Stimulated activated CD8-positive, alpha-beta memory T cell treated with anti-CD3 and anti-CD28 coated beads, Interleukin-7, amount 100 ng/mL, for 48 hours (primary cell): ENCODE results near the gene SLC6A17.

Experiments
- DNase-seq, 2 donors: peaks; one replicate each; pipeline ENCODE4 v3.0.0-alpha.2; 2020; ENCODE audit warnings: low read depth in 1 of 2; ENCODE audit errors: extremely low read depth in 1 of 2

SLC6A17 gene

GRCh38 chr1:110135246-110135645 is 15.0 kb upstream of the SLC6A17 start:
- DNase-seq, result no peak

GRCh38 chr1:110135666-110136065 is 14.6 kb upstream of the SLC6A17 start:
- DNase-seq, result no peak

DNA sequence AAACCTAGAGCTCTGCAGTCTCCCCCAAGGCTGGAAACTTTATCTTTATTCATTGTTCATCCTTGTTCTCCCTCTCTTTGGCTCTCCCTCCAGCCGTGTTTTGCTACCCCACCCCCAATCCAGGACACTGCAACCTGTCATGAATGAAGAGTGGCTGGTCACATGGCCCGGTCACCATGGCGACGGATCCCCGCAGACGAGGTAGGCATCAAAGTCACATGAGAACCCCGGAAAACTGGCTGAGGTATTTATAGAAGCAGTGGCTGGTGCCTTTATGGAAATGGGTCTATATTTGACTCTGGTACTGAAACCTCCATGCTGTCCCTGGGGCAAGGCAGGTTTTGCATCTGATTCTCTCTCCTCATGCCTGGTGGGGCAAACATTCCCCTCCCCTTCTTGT is 13.4 kb upstream of the SLC6A17 start:
- no peak for DNase-seq

GRCh38 chr1:110138956-110139355 is 11.3 kb upstream of the SLC6A17 start:
- no peak for DNase-seq

- DNase-seq, result no peak
Measured at GRCh38 chr1:110144366-110144765, 5.9 kb upstream of the SLC6A17 start.

GRCh38 chr1:110148961-110149360 is 1.3 kb upstream of the SLC6A17 start:
- no peak for DNase-seq

DNA sequence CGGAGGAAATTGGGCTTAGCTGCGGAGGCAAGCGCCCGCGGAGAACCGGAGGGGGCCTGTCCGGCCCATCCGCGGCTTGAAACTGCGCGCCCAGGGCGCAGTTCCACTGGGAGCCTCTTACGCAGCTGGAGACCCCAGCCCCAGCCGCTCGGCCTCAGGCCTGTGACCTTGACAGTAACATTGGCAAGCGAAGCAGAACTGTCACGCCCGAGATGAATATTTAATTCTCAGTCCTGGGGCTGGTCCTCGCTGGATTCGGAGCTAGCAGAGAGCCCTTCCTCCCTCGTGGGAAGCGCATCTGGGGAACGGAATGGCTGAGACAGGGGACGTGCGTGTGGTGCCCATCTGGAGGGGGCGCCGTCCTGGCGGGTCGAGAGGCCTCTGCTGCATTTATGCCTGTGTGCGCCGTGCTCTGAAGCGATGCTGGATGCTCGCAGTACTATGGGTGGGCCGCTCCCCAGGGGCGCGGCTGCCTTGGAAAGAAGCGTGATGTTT is 928 bp downstream of the SLC6A17 start:
- no peak for DNase-seq

DNA sequence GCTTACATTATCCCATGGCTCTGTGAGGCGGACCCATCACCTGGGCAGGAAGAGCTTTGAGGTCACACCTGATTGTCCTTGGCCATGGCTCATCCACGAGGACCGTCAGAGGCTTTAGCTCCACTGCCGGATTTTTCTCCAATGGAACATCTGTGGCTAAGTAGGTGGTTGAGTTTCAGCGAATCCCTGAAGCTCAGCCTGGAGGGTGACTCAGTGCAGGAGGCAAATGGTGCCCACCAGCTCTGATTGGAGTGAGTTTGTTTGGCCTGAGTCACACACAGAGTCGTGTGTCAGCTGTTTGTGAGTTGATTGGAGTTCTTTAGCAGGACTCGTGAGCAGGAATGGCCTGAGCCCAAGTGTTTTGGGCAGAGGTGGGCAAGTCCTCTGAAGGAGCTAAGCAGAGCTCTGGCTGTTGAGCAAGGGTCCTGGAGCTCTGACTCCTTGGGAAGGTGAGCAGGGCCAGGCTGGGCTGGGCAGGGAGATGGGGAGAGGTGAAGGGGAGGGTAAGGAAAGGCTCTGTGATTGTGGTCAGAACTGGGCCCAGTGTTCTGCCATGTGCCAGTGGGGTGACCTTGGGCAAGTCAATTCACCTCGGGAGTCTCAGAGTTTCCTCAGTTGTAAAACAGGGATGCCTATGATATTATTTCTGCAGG is 2.0 kb downstream of the SLC6A17 start:
- no peak for DNase-seq

DNA sequence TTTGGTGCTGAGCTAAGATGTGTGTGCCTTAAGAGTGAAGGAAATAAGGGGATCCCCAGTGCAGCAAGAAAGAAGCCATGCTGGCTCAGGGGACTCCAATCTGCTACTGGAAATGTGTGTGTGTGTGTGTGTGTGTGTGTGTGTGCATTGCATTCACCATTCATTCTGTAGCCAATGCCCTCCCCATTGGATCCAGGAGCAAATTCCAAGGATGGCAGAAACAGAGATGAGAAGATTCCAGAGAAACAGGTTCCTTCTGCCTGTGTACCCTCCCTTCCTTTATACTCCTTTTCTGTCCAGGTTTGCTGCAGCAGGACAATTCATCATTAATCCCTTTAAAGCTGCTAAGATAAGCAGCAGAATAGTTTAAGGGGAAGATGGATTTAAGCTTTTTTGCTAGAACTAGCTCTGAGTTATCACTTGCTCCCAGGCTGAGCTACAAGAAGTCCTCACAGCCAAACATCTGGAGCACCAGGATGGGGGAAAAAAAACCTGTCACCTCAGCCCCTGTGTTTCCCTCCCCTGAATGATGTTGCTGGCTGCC is 3.2 kb downstream of the SLC6A17 start:
- no peak for DNase-seq

DNA sequence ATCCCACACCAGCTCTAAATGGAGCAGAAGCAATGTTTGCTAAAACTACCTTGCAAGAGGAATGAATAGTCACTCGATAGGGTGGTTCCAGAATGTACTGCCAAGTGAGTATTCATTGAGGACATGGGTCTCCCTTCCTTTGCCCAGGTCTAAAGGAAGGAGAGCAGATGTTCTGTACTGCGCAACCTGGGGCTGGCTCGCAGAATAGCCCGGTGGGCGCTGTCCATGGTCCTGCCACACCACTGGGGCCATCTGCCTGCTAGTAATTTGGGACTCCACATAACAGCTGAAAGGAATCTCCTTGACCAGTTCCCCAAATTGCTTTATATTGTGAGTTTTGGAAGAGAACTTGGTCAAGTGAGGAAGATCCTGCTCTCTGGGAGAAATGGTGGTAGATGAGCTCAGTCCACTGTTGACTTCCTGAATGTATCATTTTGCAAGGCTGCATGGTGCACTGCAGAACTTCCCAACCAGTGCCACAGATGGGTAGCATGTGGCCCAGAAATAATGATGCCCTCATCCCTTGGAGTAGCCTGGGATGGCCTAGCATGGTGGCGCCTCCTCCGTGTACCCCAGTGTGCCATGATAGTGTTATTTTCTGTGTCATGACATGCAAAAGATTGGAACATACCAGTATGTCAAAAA is 5.7 kb downstream of the SLC6A17 start:
- no peak for DNase-seq

GRCh38 chr1:110158261-110158660 is 8.0 kb downstream of the SLC6A17 start:
- no peak for DNase-seq

DNA sequence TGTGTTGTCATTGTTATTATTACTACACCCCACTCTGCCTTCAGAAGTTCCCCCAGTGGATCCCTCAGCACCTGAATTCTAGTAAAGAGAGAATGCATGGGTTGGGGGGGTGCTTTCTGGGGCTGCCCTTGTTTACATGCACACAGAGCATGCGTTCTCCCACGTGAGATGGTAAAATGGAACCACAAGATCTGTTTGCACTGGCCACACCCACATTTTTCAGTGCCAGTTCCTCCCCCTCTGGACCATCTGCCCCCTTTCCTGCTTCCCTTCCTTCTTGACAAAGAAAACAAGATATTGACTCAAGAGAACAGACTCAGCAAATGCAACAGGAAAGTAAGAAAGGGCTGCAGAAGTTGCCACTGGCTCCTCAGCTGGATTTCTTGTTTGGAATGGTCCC is 8.9 kb downstream of the SLC6A17 start:
- DNase-seq, result no peak

- no peak for DNase-seq
Measured at GRCh38 chr1:110160538-110161100, 10.3 kb downstream of the SLC6A17 start.

GRCh38 chr1:110161165-110161564 is 10.9 kb downstream of the SLC6A17 start:
- no peak for DNase-seq

GRCh38 chr1:110161849-110162248 is 11.6 kb downstream of the SLC6A17 start:
- DNase-seq, result no peak

DNA sequence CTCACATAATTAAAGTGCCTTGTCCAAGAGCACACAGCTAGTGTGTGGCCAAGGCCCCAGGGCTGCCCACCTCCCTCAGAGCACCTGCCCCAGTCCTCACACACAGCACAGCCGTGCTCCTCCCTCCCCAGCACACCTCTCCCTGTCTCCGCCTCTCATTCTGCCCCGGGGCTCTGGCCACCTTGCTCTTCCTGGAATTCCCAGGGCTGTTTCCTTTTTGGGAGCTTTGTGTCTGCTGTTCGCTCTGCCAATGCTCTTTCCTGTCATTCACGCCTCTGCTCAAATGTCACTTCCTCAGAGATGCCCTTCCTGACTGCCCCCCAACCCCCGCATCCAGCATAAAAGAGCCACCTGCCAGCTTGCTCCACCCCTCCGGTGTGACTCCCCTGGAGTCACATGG is 13.3 kb downstream of the SLC6A17 start:
- DNase-seq, result no peak

DNA sequence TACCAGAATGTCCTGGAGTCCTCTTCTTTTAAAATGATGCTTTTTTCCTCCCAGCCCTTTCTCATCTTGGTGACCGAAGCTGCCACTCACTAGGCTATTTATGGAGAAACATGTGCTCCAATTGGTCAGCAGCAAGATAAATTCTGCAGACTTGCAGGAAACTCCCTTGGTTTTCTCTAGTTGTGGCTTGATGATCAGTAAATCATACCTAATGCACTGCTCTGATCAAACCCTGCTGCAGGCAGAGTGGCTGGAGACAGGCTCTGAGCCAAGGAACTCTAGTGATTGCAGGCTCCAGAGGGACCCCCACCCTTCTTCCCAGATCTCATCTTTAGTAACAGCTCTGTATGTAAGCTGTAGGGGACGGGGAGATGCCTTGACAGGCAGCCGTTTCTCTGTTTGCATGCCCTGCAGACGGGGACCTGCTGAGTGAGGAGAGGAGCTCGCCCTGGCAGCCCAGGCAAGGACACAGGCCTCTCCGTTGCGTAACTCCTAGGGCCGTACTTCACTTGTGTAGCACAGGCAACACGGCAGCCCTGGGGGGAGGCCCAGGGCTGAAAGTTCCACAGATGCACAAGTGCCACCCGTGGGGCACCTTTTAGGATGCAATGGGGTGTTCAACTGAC is 14.5 kb downstream of the SLC6A17 start:
- DNase-seq, result no peak

DNA sequence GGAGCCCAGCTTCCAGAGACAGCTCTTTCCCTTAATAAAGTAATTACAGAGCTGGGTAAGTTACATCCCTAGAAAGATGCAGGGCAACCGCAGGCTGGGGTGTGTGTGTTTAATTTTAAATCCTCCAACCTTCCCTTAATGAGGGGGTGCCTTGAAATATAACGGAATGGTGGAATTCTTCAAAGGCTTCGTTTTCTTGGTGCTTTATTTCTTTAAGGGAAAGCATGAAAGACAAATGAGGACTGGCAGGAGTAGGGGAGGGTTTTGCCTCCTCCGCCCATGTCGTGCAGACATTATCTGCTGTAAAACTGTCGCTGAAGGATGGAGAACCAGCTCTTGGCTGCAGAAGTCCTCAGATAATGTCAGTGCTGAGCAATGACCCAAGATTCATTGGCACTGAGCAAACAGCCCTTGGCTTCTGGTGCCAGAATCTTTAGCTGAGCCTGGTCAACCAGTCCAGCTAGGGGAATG is 15.5 kb downstream of the SLC6A17 start:
- DNase-seq, result no peak

- DNase-seq, result no peak
Measured at GRCh38 chr1:110166861-110167260, 16.6 kb downstream of the SLC6A17 start.

DNA sequence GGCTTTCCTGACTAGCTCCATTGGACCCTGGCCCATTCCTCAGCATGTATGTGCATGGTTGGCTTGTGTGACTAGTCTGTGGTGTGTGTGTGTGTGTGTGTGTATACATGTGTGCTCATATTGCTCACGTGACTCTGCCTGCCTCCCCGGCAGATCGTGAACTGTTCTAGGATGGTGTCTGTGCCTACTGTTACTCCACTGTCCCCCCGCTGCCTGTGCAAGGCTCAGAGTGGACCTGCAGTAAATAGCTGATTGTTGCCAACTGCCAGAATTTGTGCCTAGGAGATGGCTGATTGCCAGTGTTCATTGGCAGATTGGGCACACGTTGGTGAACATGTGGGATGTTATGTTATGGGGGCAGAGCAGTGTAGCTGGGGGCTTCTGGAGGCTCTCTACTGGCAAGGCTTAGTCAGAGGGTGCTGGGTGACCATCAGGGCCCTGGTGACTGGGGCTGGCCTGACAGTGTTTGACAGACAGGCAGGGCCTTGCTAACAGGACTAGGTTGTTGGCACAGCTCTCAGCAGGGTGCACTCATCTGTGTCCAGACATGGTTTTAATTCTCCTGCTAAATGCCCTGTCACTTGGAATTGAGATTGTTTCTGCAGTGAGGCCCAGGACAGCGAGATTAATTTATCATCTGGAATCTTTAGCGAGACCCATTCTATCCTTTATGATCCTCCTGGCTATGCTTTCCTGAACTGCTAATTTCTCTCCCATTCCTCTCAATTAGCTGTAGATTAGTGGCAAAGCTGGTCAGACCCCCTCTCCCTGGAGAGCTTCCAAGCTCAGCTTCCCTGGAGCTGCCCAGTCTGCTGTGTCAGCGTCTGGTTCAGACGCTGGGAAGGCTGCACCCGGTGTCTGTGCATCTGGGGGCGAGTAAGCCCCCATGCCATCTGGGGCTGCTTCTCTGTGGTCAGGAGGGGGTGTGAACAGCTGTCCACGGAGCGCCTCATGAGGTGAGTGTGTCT is 20.8 kb downstream of the SLC6A17 start:
- DNase-seq, result no peak
